ENCODE results near the gene ATP6V0B.

ATP6V0B gene

DNA sequence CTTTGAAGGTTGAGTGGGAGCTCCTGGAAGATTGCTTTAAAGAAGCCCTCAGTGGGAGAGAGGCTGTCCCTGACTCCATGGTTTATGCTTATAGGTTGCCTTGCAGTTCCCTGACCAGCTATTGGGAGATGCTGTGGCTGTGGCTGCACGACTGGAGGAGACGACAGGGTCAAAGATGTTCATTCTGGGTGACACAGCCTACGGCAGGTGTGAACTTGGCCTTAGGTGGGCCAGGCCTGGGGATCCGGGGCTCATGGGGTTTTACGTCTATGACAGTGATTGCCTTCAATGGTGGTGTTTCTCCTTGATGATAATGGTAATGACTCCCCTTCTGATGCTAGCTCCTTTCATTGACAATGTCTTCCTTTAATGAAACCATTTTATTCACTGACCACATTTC lies 4.3 kb upstream of the ATP6V0B start:
- Histone ChIP-seq H3K4me1 (ENCODE audit: insufficient read depth, low read length) (no peaks in the 10 kb centered on the region), H3K36me3 (ENCODE audit: insufficient read depth, low read length) (no peaks in the 10 kb centered on the region), H3K9me3 (ENCODE audit: control insufficient read depth, insufficient read depth, low read length) (no peaks in the 10 kb centered on the region), H3K9ac (ENCODE audit: low read depth, low read length) (peak overlapping the region; percentile 85)

DNA sequence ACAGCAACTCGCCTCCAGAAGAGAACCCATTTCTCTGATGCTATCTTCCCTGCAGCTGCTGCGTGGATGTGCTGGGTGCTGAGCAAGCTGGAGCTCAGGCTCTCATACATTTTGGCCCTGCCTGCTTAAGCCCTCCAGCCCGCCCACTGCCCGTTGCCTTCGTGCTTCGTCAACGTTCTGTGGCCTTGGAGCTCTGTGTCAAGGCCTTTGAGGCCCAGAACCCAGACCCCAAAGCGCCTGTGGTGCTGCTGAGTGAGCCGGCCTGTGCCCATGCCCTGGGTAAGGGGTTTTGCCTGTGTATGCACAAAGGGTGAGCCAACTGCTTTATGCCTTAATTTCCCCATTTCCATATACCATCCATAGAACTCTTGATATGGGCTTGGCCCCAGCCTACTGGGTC lies 3.8 kb upstream of the ATP6V0B start:
- Histone ChIP-seq H3K4me1 (ENCODE audit: insufficient read depth, low read length) (peaks cover 2% of the 10 kb centered on the region; the same call in 1 of the 2 replicates), H3K9me3 (ENCODE audit: control insufficient read depth, insufficient read depth, low read length) (no peaks in the 10 kb centered on the region), H3K9ac (ENCODE audit: low read depth, low read length) (no peak overlapping the region), H3K36me3 (ENCODE audit: insufficient read depth, low read length) (no peaks in the 10 kb centered on the region)

DNA sequence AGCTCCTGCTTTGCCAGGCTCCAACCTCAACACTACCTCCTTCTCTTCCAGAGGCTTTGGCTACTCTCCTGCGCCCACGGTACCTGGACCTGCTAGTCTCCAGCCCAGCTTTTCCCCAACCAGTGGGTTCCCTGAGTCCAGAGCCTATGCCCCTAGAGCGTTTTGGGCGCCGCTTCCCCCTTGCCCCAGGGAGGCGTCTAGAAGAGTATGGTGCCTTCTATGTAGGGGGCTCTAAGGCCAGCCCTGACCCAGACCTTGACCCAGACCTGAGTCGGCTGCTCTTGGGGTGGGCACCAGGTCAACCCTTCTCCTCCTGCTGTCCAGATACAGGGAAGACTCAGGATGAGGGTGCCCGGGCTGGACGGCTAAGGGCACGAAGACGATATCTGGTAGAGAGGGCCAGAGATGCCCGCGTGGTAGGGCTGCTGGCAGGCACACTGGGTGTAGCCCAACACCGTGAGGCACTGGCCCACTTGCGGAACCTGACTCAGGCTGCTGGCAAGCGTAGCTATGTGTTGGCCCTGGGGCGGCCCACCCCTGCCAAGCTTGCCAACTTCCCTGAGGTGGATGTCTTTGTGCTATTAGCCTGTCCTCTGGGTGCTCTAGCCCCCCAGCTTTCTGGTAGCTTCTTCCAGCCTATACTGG lies 3.3 kb upstream of the ATP6V0B start:
- Histone ChIP-seq H3K9ac (ENCODE audit: low read depth, low read length) (no peak overlapping the region), H3K4me1 (ENCODE audit: insufficient read depth, low read length) (peaks cover 3% of the 10 kb centered on the region; the same call in 1 of the 2 replicates), H3K36me3 (ENCODE audit: insufficient read depth, low read length) (peaks cover 2% of the 10 kb centered on the region; the same call in 1 of the 2 replicates), H3K9me3 (ENCODE audit: control insufficient read depth, insufficient read depth, low read length) (no peaks in the 10 kb centered on the region)

DNA sequence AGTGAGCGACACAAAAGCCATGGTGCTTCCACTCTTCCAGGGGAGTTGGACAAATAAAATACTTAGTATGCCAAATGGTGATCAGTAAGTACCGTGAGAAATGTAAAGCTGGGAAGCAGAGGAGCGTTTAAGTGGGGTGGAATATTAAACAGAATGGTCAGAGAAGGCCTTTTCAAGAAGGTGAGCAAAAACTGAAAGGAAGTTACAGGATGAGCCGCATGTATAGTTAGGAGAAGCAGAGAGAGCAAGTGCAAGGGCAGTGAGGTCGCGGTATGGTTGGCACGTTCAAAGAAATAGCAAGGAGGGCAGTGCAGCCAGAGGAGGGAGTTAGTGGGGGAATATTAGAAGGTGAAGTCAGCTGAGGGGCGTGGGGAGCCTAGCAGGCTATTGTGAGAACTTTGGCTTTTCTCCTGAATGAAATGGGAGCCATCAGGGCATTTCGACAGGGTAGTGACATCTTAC lies 748 bp upstream of the ATP6V0B start:
- Histone ChIP-seq H3K9ac (ENCODE audit: low read depth, low read length) (peak overlapping the region; percentile 72), H3K4me1 (ENCODE audit: insufficient read depth, low read length) (peaks cover 6% of the 10 kb centered on the region), H3K9me3 (ENCODE audit: control insufficient read depth, insufficient read depth, low read length) (no peaks in the 10 kb centered on the region), H3K36me3 (ENCODE audit: insufficient read depth, low read length) (peaks cover 13% of the 10 kb centered on the region)

DNA sequence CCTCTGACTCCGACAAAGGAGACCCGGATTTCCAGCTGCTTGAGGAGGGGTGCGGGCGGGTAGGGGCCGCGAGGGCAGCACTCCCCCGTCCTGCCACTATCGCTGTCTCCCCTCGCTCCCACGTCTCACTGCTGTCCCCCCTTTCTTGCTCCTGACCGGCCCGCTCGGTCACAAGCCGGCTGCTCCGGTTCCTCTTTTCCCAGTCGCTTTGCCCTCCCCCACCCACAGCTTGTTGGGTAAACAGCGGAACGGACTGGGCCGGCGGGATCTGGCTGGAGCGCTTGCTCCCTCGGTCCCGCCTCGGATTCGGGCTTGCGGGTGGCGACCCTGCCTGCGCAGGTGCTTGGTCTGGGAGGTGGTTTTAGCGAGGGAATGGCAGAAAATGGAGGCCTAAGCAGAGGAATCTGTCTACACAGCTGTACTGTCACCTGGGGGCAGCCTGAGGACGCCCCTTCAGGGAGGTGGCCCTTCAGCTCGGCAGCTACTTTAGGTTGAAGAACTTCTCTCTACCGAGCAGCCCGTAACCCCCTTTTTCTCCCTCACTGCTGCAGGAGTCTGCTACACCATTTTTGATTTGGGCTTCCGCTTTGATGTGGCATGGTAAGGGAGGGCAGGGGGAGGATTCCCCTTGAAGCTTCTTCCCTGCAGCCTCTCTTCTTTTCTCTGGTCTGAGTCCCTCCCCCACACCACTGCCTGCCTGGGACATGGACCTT lies 645 bp downstream of the ATP6V0B start:
- peaks cover 13% of the 10 kb centered on the region for H3K36me3 ChIP-seq (ENCODE audit: insufficient read depth, low read length)
- H3K9me3 ChIP-seq (ENCODE audit: control insufficient read depth, insufficient read depth, low read length) = no peaks in the 10 kb centered on the region
- peaks cover 10% of the 10 kb centered on the region for H3K4me1 ChIP-seq (ENCODE audit: insufficient read depth, low read length)
- peak overlapping the region; percentile 72 for H3K9ac ChIP-seq (ENCODE audit: low read depth, low read length)

DNA sequence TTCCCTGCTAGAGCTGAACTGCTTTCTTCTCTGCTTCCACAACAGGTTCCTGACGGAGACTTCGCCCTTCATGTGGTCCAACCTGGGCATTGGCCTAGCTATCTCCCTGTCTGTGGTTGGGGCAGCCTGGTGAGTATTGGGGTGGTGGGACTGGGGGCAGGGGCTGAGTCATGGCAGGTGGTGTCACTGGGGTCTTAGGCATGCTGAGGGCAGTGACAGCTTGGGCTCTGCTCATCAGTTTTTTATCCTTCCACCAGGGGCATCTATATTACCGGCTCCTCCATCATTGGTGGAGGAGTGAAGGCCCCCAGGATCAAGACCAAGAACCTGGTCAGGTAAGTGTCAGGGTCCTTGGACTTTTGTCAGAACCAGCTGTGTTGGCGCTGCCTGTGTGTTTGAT lies 1.3 kb downstream of the ATP6V0B start:
- peaks cover 12% of the 10 kb centered on the region for H3K4me1 ChIP-seq (ENCODE audit: insufficient read depth, low read length)
- H3K9me3 ChIP-seq (ENCODE audit: control insufficient read depth, insufficient read depth, low read length) = no peaks in the 10 kb centered on the region
- H3K36me3 ChIP-seq (ENCODE audit: insufficient read depth, low read length) = peaks cover 13% of the 10 kb centered on the region
- peak overlapping the region; percentile 72; the same call in 1 of the 2 replicates for H3K9ac ChIP-seq (ENCODE audit: low read depth, low read length)

DNA sequence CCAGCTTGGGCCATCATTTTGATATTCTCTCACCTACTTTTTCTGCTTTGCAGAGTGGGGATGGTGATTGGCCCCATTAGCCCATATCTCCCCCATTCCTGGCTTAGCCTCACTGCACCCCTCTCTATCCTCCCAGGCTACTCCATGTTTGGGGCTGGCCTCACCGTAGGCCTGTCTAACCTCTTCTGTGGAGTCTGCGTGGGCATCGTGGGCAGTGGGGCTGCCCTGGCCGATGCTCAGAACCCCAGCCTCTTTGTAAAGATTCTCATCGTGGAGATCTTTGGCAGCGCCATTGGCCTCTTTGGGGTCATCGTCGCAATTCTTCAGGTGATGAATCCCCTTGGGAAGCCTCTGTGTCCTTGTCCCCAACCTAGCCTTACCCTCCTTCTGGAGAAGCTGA lies 2.1 kb downstream of the ATP6V0B start:
- H3K4me1 ChIP-seq (ENCODE audit: insufficient read depth, low read length) = peaks cover 12% of the 10 kb centered on the region
- H3K9me3 ChIP-seq (ENCODE audit: control insufficient read depth, insufficient read depth, low read length) = no peaks in the 10 kb centered on the region
- peaks cover 13% of the 10 kb centered on the region for H3K36me3 ChIP-seq (ENCODE audit: insufficient read depth, low read length)
- no peak overlapping the region for H3K9ac ChIP-seq (ENCODE audit: low read depth, low read length)

GRCh38 chr1:43977376-43978263 lies 2.9 kb downstream of the ATP6V0B start:
- H3K4me1 ChIP-seq (ENCODE audit: insufficient read depth, low read length) = peaks cover 12% of the 10 kb centered on the region
- H3K9ac ChIP-seq (ENCODE audit: low read depth, low read length) = no peak overlapping the region
- peaks cover 13% of the 10 kb centered on the region for H3K36me3 ChIP-seq (ENCODE audit: insufficient read depth, low read length)
- H3K9me3 ChIP-seq (ENCODE audit: control insufficient read depth, insufficient read depth, low read length) = no peaks in the 10 kb centered on the region

- Histone ChIP-seq H3K4me1 (ENCODE audit: insufficient read depth, low read length) (peaks cover 12% of the 10 kb centered on the region), H3K9ac (ENCODE audit: low read depth, low read length) (no peak overlapping the region), H3K9me3 (ENCODE audit: control insufficient read depth, insufficient read depth, low read length) (no peaks in the 10 kb centered on the region), H3K36me3 (ENCODE audit: insufficient read depth, low read length) (peaks cover 13% of the 10 kb centered on the region)
These were observed 3.4 kb downstream of the ATP6V0B start for GRCh38 chr1:43978264-43978550.

GRCh38 chr1:43978551-43979260 lies 3.9 kb downstream of the ATP6V0B start, which contains the start of gene B4GALT2:
Gene B4GALT2 (plus strand): TSS chr1:43979210. CDS start chr1:43981161, 1,951 bp downstream.
- peaks cover 12% of the 10 kb centered on the region for H3K4me1 ChIP-seq (ENCODE audit: insufficient read depth, low read length)
- H3K9me3 ChIP-seq (ENCODE audit: control insufficient read depth, insufficient read depth, low read length) = no peaks in the 10 kb centered on the region
- H3K9ac ChIP-seq (ENCODE audit: low read depth, low read length) = peak within 1 kb of the TSS; percentile 84
- peaks cover 13% of the 10 kb centered on the region for H3K36me3 ChIP-seq (ENCODE audit: insufficient read depth, low read length)

GRCh38 chr1:43979261-43979527 lies 4.4 kb downstream of the ATP6V0B start:
- peaks cover 13% of the 10 kb centered on the region for H3K36me3 ChIP-seq (ENCODE audit: insufficient read depth, low read length)
- peaks cover 12% of the 10 kb centered on the region for H3K4me1 ChIP-seq (ENCODE audit: insufficient read depth, low read length)
- H3K9me3 ChIP-seq (ENCODE audit: control insufficient read depth, insufficient read depth, low read length) = no peaks in the 10 kb centered on the region
- peak overlapping the region; percentile 54 for H3K9ac ChIP-seq (ENCODE audit: low read depth, low read length)

DNA sequence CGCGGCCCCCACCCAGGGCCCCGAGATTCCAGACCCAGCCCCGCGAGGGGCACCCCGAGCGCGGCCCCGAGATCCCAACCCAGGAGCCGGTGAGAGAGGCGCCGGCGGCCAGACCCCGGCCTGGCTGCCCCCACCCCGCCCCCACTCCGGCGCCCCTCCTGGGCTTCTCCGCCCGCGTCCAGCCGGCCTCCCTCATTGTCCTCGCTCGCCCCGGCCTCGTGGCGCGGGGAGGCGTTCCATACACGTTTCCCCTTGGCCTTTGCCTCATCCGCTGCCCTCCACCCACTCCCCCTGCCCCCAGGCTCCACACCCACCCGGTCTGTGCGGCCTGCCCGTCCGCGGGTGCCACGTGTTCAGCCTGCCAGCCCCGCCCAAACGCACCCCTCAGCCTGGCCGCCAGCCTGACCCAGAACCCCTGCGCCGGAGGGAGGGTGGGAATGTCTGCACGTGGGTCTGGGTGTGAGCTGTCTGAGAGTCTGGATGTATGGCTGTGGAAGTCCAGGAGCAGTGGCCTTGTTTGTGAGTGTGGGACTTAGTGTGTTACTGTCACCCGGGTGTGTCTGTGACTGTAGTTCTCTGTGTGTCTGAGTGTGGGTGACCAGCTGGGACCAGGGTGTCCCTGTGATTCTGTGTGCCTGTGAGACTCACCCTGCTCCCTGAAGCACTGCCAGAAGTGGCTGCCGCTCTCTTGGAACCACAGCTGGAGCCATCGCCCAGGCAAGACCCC lies 4.9 kb downstream of the ATP6V0B start:
- Histone ChIP-seq H3K36me3 (ENCODE audit: insufficient read depth, low read length) (peaks cover 13% of the 10 kb centered on the region), H3K4me1 (ENCODE audit: insufficient read depth, low read length) (peaks cover 12% of the 10 kb centered on the region), H3K9ac (ENCODE audit: low read depth, low read length) (peak overlapping the region; percentile 54), H3K9me3 (ENCODE audit: control insufficient read depth, insufficient read depth, low read length) (no peaks in the 10 kb centered on the region)

DNA sequence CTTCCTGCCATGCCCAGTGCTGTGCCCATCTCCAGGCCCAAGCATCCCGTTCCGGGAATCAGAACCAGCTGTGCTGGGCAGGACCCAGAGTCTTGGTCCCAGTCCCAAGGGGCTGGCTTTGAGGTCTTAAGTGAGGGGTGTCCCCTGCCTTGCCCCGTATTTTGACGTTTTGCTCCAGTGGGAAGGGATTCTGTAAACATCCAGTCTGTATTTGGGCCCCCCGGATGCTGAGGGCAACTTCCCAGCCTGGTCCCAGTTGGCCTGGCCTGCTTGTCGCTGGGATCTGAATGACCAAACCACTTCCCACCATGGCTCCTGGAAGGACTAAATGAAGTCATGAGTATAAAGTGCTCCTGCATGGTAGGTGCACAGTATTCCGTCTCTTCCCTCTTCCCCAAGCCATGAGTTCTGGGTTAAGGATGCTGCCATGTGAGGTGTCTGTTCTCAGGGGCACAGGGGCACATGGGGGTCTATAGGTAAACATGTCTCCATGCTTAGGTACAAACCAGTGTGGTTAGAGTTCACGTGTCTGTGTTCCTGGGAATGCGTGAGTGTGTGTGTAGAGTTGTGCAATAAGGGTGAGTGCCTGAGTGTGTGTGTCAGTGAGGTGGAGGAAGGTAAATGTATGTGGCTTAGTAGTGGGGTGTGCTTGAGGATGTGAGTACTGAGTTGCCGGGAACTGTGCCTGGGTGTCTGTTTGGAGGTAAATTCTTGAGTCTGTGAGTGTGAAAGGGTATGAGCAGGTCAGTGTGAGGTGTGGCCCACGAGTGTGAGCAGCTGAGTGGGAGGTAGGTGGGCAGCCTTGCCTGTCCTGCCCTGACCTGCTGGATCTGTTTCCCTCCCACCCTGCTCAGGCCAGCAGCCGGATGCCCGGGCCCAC lies 5.7 kb downstream of the ATP6V0B start:
- Histone ChIP-seq H3K9me3 (ENCODE audit: control insufficient read depth, insufficient read depth, low read length) (no peaks in the 10 kb centered on the region), H3K9ac (ENCODE audit: low read depth, low read length) (peak overlapping the region; percentile 54), H3K4me1 (ENCODE audit: insufficient read depth, low read length) (peaks cover 12% of the 10 kb centered on the region), H3K36me3 (ENCODE audit: insufficient read depth, low read length) (peaks cover 13% of the 10 kb centered on the region)

Data from ES-I3 (cell line).